Stomach (tissue), 4 donors: ENCODE results near the gene TSPAN2.

ENCODE experiments used
- POLR2A ChIP-seq, 4 donors: fragments of 450-650 bp; IDR thresholded peaks; one replicate each; pipeline ENCODE4 v1.6.1; 2016; ENCODE audit warnings: antibody characterized with exemption in 4 of 4, control low read depth in 2 of 4, mild to moderate bottlenecking in 1 of 4, moderate library complexity in 1 of 4
- POLR2AphosphoS5 ChIP-seq, 3 donors: sonication (generic); formaldehyde crosslinking; IDR thresholded peaks; one replicate each; pipeline ENCODE4 v1.6.1; 2016; ENCODE audit warnings: antibody characterized with exemption in 3 of 3
- TF ChIP-seq, protein P1 (sequence below), 7 experiments: fragments of 450-650 bp in 4 of 7; fragments of 200-600 bp in 3 of 7; sonication (generic) in 3 of 7; IDR thresholded peaks; one replicate each; pipeline ENCODE4 v1.5.1; 2016 to 2019; ENCODE audit warnings: antibody characterized with exemption in 7 of 7, control low read depth in 2 of 7, mild to moderate bottlenecking in 1 of 7

- TF ChIP-seq, protein P1, sequence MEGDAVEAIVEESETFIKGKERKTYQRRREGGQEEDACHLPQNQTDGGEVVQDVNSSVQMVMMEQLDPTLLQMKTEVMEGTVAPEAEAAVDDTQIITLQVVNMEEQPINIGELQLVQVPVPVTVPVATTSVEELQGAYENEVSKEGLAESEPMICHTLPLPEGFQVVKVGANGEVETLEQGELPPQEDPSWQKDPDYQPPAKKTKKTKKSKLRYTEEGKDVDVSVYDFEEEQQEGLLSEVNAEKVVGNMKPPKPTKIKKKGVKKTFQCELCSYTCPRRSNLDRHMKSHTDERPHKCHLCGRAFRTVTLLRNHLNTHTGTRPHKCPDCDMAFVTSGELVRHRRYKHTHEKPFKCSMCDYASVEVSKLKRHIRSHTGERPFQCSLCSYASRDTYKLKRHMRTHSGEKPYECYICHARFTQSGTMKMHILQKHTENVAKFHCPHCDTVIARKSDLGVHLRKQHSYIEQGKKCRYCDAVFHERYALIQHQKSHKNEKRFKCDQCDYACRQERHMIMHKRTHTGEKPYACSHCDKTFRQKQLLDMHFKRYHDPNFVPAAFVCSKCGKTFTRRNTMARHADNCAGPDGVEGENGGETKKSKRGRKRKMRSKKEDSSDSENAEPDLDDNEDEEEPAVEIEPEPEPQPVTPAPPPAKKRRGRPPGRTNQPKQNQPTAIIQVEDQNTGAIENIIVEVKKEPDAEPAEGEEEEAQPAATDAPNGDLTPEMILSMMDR (IDR thresholded peaks at IDR 0.05): no peak
- TF ChIP-seq POLR2A (IDR thresholded peaks at IDR 0.05) (no peak), POLR2AphosphoS5 (IDR thresholded peaks at IDR 0.05) (no peak)
Measured at GRCh38 chr1:115118611-115119010, 29.3 kb upstream of the TSPAN2 start.
